ENCODE results near the gene RGP1. TPM values are rescaled to one million over a fixed set of nuclear protein-coding genes. Genes with fewer than 3 reads are reported as not detected.

The RGP1 gene
- total RNA-seq, 1 donor from 2014 or later: 34.9 TPM

DNA sequence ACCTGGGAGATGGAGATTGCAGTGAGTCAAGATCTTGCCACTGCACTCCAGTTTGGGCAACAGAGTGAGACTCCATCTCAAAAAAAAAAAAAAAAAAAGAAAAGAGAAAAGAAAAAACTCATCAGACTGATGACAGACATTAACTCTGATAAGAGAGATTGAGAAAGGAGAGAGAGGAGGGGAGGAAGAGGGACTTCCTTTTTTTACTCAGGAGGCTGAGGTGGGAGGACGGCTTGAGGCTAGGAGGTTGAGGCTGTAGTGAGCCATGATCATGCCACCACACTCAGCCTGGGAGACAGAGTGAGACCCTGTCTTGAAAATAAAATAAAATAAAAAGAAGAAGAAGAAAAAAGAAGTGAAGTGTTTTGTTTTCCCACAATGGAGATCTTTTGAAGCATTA lies 14.7 kb downstream of the RGP1 start:
- H3K27ac Mint-ChIP-seq (ENCODE audit: unreplicated experiment): no peak overlapping the region
- DNase-seq (ENCODE audit: low read depth, low spot score): no peak
- no peak overlapping the region for H3K4me3 Mint-ChIP-seq
- no peaks in the 10 kb centered on the region for H3K27me3 Mint-ChIP-seq (ENCODE audit: low read depth)
- H3K4me1 Mint-ChIP-seq: peaks cover 16% of the 10 kb centered on the region
- TF ChIP-seq, protein P1, sequence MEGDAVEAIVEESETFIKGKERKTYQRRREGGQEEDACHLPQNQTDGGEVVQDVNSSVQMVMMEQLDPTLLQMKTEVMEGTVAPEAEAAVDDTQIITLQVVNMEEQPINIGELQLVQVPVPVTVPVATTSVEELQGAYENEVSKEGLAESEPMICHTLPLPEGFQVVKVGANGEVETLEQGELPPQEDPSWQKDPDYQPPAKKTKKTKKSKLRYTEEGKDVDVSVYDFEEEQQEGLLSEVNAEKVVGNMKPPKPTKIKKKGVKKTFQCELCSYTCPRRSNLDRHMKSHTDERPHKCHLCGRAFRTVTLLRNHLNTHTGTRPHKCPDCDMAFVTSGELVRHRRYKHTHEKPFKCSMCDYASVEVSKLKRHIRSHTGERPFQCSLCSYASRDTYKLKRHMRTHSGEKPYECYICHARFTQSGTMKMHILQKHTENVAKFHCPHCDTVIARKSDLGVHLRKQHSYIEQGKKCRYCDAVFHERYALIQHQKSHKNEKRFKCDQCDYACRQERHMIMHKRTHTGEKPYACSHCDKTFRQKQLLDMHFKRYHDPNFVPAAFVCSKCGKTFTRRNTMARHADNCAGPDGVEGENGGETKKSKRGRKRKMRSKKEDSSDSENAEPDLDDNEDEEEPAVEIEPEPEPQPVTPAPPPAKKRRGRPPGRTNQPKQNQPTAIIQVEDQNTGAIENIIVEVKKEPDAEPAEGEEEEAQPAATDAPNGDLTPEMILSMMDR (conservative IDR thresholded peaks at IDR 0.05): no peak
- no peaks in the 10 kb centered on the region for H3K36me3 Mint-ChIP-seq (ENCODE audit: low read depth)
- H3K9me3 Mint-ChIP-seq: no peaks in the 10 kb centered on the region

DNA sequence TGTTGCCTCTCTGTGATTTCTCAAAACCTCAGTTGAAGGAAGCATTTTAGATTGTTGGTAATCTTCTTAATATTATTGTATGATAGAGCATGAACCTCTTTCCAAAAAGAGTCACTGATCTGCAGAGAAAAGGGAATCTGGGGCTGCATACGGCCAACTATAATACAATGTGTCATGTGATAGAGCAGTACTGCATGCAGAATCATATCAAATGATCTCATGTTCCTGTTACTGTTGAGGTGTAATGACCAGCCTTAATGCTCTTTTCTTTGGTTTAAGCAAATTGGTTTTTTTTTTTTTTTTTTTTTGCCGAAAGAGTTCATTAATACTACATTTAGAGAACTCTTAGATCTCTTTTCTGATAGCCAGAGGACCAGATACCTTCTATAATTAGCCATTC lies 17.9 kb downstream of the RGP1 start:
- Mint-ChIP-seq H3K27ac (ENCODE audit: unreplicated experiment) (no peak overlapping the region), H3K36me3 (ENCODE audit: low read depth) (no peaks in the 10 kb centered on the region), H3K27me3 (ENCODE audit: low read depth) (no peaks in the 10 kb centered on the region), H3K4me1 (no peaks in the 10 kb centered on the region), H3K9me3 (no peaks in the 10 kb centered on the region), H3K4me3 (no peak overlapping the region)
- no peak for DNase-seq (ENCODE audit: low read depth, low spot score)
- TF ChIP-seq, protein P1 (conservative IDR thresholded peaks at IDR 0.05): no peak

GRCh38 chr9:35767458-35767857 lies 18.4 kb downstream of the RGP1 start:
- Mint-ChIP-seq H3K4me1 (no peaks in the 10 kb centered on the region), H3K27ac (ENCODE audit: unreplicated experiment) (no peak overlapping the region), H3K4me3 (no peak overlapping the region), H3K9me3 (no peaks in the 10 kb centered on the region), H3K27me3 (ENCODE audit: low read depth) (no peaks in the 10 kb centered on the region), H3K36me3 (ENCODE audit: low read depth) (no peaks in the 10 kb centered on the region)
- TF ChIP-seq, protein P1 (conservative IDR thresholded peaks at IDR 0.05): no peak
- no peak for DNase-seq (ENCODE audit: low read depth, low spot score)

DNA sequence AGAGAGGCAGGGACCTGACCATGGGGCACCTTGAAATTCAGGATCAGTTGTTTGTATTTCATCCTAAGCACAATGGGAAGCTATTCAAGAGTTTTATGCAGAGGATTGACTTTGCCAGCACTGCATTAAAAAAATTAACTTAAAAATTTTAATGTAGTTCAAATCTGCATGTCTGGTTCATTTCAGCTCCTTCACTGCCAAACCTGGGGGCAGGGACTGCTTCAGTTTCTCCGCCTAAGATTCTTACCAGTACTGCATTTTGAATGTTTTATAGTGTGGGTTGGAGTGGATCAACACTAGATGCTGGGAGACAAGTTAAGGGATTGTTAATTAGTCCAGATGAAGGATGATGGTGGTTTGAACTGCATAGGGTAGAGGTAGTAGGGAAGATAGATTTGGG lies 20.7 kb downstream of the RGP1 start:
- TF ChIP-seq, protein P1 (conservative IDR thresholded peaks at IDR 0.05): no peak
- DNase-seq (ENCODE audit: low read depth, low spot score): no peak
- H3K9me3 Mint-ChIP-seq: no peaks in the 10 kb centered on the region
- no peaks in the 10 kb centered on the region for H3K27me3 Mint-ChIP-seq (ENCODE audit: low read depth)
- H3K27ac Mint-ChIP-seq (ENCODE audit: unreplicated experiment): no peak overlapping the region
- no peaks in the 10 kb centered on the region for H3K36me3 Mint-ChIP-seq (ENCODE audit: low read depth)
- no peak overlapping the region for H3K4me3 Mint-ChIP-seq
- H3K4me1 Mint-ChIP-seq: no peaks in the 10 kb centered on the region

DNA sequence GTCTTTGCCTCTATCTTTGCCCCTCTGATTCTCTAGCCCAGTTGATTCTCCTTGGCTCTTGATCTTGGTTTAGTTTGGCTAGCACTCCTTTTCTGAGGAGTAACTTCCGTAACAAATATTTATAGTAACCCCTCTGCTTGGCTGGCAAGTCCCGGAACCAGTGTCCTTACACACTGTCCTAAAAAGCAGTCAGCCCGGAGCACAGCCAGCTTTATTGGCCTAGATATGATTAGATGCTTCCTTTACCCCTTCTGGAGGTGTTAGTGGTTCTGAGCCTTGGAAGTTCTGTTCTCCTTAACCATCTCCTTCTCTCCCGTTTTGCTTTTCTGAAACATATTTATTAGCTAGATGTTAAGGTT lies 22.0 kb downstream of the RGP1 start:
- Mint-ChIP-seq H3K36me3 (ENCODE audit: low read depth) (no peaks in the 10 kb centered on the region), H3K27me3 (ENCODE audit: low read depth) (no peaks in the 10 kb centered on the region), H3K9me3 (no peaks in the 10 kb centered on the region), H3K4me3 (no peak overlapping the region), H3K4me1 (peaks cover 13% of the 10 kb centered on the region), H3K27ac (ENCODE audit: unreplicated experiment) (no peak overlapping the region)
- no peak for DNase-seq (ENCODE audit: low read depth, low spot score)
- TF ChIP-seq, protein P1 (conservative IDR thresholded peaks at IDR 0.05): no peak

DNA sequence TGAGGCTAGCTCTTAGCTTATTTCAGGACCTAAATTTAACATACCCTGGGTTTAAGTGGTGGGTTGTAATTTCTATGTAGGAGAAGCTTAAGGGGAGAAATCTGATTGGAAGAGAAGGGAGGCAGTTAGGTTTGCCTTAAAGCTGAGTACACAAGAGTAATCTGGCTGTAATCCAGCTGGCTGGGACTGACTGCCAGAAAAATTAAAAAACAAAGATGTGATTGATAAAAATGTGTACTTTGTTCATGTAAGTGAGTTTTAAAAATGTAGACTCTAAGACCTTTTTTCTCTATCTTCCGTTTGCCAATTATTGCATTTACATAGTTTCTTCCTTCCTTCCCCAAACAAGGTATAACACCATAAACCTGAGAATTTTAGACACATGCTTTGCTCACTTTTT lies 22.4 kb downstream of the RGP1 start:
- DNase-seq (ENCODE audit: low read depth, low spot score): no peak

More for the DNA sequence above, 22.4 kb downstream of the RGP1 start:
- H3K36me3 Mint-ChIP-seq (ENCODE audit: low read depth): no peaks in the 10 kb centered on the region
- no peaks in the 10 kb centered on the region for H3K9me3 Mint-ChIP-seq
- no peak overlapping the region for H3K27ac Mint-ChIP-seq (ENCODE audit: unreplicated experiment)
- no peaks in the 10 kb centered on the region for H3K27me3 Mint-ChIP-seq (ENCODE audit: low read depth)
- peaks cover 15% of the 10 kb centered on the region for H3K4me1 Mint-ChIP-seq
- no peak overlapping the region for H3K4me3 Mint-ChIP-seq
- TF ChIP-seq, protein P1 (conservative IDR thresholded peaks at IDR 0.05): no peak
